Colonic mucosa (tissue), 4 donors: ENCODE measurements around the gene CAMSAP3. TPM values are rescaled to one million over a fixed set of nuclear protein-coding genes. Genes with fewer than 3 reads are reported as not detected.
A peak's percentile ranks its signal among the peaks of the same experiment; 100 is the strongest.

Experiments
- DNase-seq: peaks from one replicate; pipeline ENCODE4 v3.0.0-alpha.2; 2020
- H3K27ac ChIP-seq: fragments of 200-600 bp; one replicate; pipeline ENCODE4 v1.8.0; 2021
- H3K27me3 ChIP-seq: fragments of 200-600 bp; one replicate; pipeline ENCODE4 v1.8.0; 2021
- H3K36me3 ChIP-seq: fragments of 200-600 bp; one replicate; pipeline ENCODE4 v1.8.0; 2021
- H3K4me1 ChIP-seq: fragments of 200-600 bp; one replicate; pipeline ENCODE4 v1.8.0; 2021; ENCODE audit warnings: mild to moderate bottlenecking
- H3K4me3 ChIP-seq: fragments of 200-600 bp; one replicate; pipeline ENCODE4 v1.8.0; 2021
- H3K9ac ChIP-seq, 2 donors: one replicate each; pipeline ENCODE4 v1.7.0; 2013; ENCODE audit warnings: control low read depth in 2 of 2, low read depth in 2 of 2, low read length in 2 of 2
- H3K9me3 ChIP-seq: fragments of 200-600 bp; one replicate; pipeline ENCODE4 v1.8.0; 2021
- intact Hi-C: fragments of 100-400 bp; cut with DNase I; formaldehyde crosslinking; loops from one replicate; pipeline ENCODE4 v1.14.1; 2022
- total RNA-seq, 2 donors: library from RNA; stranded (reverse); fragmentation: NEBNext Ultra II Directional in 1 of 2; extraction: Animal tissue kit (Norgen Biotek cat#: 25700) in 1 of 2; gene quantifications; one replicate each; pipeline ENCODE4 v1.2.1, GENCODE V29; 2021
- TF ChIP-seq, protein P1 (sequence below): fragments of 200-600 bp; IDR thresholded peaks from one replicate; pipeline ENCODE4 v1.8.0; 2022; ENCODE audit warnings: antibody characterized with exemption, mild to moderate bottlenecking
- donor health status: healthy.
- donor health status: DM: no; HTN: no; CAD: no.
- donor health status: DM: no; HTN: no; CAD: no.

Gene CAMSAP3
- total RNA-seq, 2 donors from 2014 or later = 41.1 to 55.4 TPM

DNA sequence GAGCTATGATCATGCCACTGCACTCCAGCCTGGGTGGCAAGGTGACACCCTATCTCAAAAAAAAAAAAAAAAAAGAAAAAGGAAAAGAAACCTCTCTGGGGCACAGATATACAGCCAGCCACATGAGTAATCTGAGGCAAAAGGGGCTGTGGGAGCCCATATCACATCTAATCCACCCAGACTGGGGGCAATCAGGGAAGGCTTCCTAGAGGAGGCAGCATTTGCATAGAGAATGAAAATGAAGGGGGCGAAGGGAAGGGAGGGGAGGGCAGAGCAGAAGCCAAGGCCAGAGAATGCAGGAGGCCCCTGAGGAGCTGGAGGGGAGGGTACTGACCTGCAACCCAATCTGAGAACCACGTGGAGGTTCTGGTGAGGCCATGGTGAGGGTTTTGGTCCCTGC is 54.5 kb downstream of the CAMSAP3 start:
- TF ChIP-seq, protein P1, sequence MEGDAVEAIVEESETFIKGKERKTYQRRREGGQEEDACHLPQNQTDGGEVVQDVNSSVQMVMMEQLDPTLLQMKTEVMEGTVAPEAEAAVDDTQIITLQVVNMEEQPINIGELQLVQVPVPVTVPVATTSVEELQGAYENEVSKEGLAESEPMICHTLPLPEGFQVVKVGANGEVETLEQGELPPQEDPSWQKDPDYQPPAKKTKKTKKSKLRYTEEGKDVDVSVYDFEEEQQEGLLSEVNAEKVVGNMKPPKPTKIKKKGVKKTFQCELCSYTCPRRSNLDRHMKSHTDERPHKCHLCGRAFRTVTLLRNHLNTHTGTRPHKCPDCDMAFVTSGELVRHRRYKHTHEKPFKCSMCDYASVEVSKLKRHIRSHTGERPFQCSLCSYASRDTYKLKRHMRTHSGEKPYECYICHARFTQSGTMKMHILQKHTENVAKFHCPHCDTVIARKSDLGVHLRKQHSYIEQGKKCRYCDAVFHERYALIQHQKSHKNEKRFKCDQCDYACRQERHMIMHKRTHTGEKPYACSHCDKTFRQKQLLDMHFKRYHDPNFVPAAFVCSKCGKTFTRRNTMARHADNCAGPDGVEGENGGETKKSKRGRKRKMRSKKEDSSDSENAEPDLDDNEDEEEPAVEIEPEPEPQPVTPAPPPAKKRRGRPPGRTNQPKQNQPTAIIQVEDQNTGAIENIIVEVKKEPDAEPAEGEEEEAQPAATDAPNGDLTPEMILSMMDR = no peak

DNA sequence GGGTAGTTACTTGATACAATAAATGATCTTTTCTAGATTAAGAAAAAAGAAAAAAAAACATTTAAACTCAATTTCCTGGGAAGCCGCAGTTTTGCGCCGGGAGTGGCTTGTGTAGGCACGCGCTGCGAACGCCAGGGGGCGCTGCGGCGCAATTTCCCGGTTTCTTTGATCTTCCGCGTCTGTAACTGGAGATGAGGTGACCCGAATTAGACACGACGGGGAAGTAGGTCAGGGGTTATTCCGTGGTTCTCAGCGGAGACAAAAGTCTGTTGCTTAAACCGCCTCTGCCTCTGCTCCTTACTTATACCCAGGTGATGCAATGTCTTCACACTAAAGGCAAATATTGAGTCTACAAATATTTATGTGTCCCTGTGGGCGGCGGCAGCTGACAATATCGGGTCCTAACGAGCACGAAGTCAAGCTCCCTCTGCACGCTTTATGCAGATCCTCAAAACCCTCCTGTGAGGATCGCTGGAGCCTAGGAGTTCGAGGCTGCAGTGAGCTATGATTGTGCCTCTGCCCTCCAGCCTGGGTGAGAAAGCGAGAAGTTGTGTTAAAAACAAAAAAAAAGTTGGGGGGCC is 56.5 kb downstream of the CAMSAP3 start:
- Histone ChIP-seq H3K27me3 (no peaks in the 10 kb centered on the region), H3K9ac (peak overlapping the region in 1 of 2 donors; percentile 26), H3K36me3 (no peaks in the 10 kb centered on the region), H3K4me3 (no peak overlapping the region), H3K27ac (no peak overlapping the region), H3K4me1 (no peaks in the 10 kb centered on the region), H3K9me3 (no peaks in the 10 kb centered on the region)
- intact Hi-C loops = no loop called here
- TF ChIP-seq, protein P1 = peak; percentile 98
- peak; percentile 91 for DNase-seq

More for the DNA sequence above, 54.5 kb downstream of the CAMSAP3 start:
- DNase-seq = no peak
- Histone ChIP-seq H3K36me3 (no peaks in the 10 kb centered on the region), H3K9me3 (no peaks in the 10 kb centered on the region), H3K4me3 (no peak overlapping the region), H3K27me3 (no peaks in the 10 kb centered on the region), H3K9ac (no peak overlapping the region), H3K4me1 (no peaks in the 10 kb centered on the region), H3K27ac (no peak overlapping the region)
- intact Hi-C loops = no loop called here

DNA sequence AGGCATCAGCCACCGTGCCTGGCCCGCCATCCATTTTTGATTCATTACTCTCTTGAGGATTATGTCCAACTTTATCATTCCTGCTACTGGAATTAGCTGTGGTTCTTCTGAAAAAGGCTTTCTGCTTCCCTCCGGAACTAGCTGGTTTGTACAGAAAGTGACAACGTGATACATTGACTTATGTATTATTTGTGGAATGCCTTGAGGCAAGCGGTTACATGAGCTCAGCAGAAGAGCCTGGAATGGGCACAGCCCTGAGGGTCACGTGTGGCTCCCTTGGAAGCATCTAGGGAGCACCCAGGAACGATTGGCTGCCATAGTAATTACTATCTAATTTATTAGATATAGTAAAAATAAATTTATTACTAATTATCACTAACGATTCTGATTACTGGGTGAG is 58.7 kb downstream of the CAMSAP3 start:
- TF ChIP-seq, protein P1 = no peak
- no peaks in the 10 kb centered on the region for H3K36me3 ChIP-seq
- H3K27ac ChIP-seq = no peak overlapping the region
- no peak for DNase-seq
- H3K27me3 ChIP-seq = no peaks in the 10 kb centered on the region
- no peak overlapping the region for H3K9ac ChIP-seq
- H3K4me1 ChIP-seq = no peaks in the 10 kb centered on the region
- no peaks in the 10 kb centered on the region for H3K9me3 ChIP-seq
- intact Hi-C loops = no loop called here
- no peak overlapping the region for H3K4me3 ChIP-seq

DNA sequence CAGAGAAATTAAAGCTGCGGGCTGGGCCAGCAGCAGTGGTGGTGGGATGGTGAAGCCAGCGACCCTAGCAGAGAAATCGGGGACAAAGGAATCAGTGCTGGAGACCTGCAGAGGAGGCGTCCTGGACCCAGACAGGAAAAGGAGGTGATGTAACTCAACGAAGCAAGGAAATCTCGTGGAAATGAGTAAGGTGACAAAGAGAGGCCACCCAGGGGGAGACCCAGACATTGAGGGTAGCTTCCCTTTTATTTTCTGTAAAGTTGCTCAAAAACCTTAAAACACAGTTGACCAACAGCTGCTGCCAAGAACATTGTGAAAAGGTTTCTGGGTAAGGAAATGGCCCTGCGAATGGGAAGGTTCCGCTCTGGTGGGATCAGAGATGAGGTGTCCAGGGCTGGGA is 59.9 kb downstream of the CAMSAP3 start:
- Histone ChIP-seq H3K9me3 (no peaks in the 10 kb centered on the region), H3K4me3 (no peak overlapping the region), H3K9ac (no peak overlapping the region), H3K27me3 (no peaks in the 10 kb centered on the region), H3K4me1 (no peaks in the 10 kb centered on the region), H3K27ac (no peak overlapping the region), H3K36me3 (no peaks in the 10 kb centered on the region)
- intact Hi-C loops = no loop called here
- TF ChIP-seq, protein P1 = no peak
- no peak for DNase-seq

DNA sequence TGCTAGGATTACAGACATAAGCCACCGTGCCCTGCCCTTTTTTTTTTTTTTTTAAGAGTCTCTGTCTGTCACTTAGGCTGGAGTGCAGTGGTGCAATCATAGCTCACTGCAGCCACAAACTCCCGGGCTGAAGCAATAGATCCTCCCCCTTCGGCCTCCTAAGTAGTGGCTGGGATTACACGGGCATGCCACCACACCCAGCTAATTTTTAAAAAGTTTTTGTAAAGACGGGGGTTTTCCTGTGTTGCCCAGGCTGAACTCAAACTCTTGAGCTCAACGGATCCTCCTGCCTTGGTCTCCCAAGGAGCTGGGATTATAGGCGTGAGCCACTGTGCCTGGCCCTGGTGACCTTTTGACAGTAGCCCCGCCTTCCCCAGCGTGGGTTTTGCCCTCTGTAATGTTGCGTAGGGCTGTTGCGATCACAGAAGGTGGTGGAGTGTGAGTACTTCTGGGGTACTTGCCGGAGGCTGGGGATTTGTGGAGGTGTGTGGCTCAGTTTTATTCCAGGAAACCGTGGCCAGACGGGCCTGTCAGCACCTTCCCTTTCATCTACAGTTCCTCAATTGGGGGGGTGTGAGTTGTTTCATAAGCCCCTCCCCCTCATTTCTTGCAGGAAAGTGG is 61.6 kb downstream of the CAMSAP3 start:
- no peak overlapping the region for H3K27ac ChIP-seq
- no peaks in the 10 kb centered on the region for H3K9me3 ChIP-seq
- H3K9ac ChIP-seq = no peak overlapping the region
- H3K4me1 ChIP-seq = no peaks in the 10 kb centered on the region
- TF ChIP-seq, protein P1 = no peak
- no peak for DNase-seq
- intact Hi-C loops = no loop called here
- no peaks in the 10 kb centered on the region for H3K27me3 ChIP-seq
- H3K4me3 ChIP-seq = no peak overlapping the region
- no peaks in the 10 kb centered on the region for H3K36me3 ChIP-seq
